Measurements from ENCODE around the gene KCNH3.

GRCh38 chr12:49538510-49539403 is at the start of gene KCNH3:
- TF ChIP-seq MXI1 (IDR thresholded peaks at IDR 0.05; ENCODE audit: borderline replicate concordance, low read depth, low read length) (no peak), CTCF (conservative IDR thresholded peaks at IDR 0.05; ENCODE audit: low read depth, low read length) (no peak), RAD21 (IDR thresholded peaks at IDR 0.05; ENCODE audit: low read length) (no peak), POLR2A (IDR thresholded peaks at IDR 0.05; ENCODE audit: low read depth, low read length) (no peak), CEBPB (IDR thresholded peaks at IDR 0.05; ENCODE audit: low read depth, low read length) (no peak), RFX5 (IDR thresholded peaks at IDR 0.05; ENCODE audit: low read depth, low read length) (no peak), USF2 (IDR thresholded peaks at IDR 0.05; ENCODE audit: low read depth, low read length) (no peak), MAFK (IDR thresholded peaks at IDR 0.05; ENCODE audit: low read depth, low read length) (no peak), MAZ (IDR thresholded peaks at IDR 0.05; ENCODE audit: borderline replicate concordance, low read depth, low read length) (no peak), FOS (IDR thresholded peaks at IDR 0.05; ENCODE audit: low read depth, low read length) (no peak), ELK1 (IDR thresholded peaks at IDR 0.05; ENCODE audit: borderline replicate concordance, low read depth, low read length) (no peak)
